GM18508 (cell line): ENCODE measurements around the gene MRTO4.
"Not testable (repeated sequence)": the region's sequence is repeated elsewhere in the genome, so short reads cannot be mapped to it uniquely, and the experiment has no call there.

ENCODE experiments used
- ATAC-seq: cut with Tn5 transposase; IDR thresholded peaks from one replicate; pipeline ENCODE4 v1.9.1; 2021; ENCODE audit warnings: moderate number of reproducible peaks; ENCODE audit not compliant: insufficient read depth, unreplicated experiment

MRTO4 gene

GRCh38 chr1:19251305-19252196, at the start of gene MRTO4, which contains the start of gene EMC1:
TSS of gene MRTO4 (plus strand) at chr1:19251805. CDS start at chr1:19251836, 31 bp downstream.
TSS of gene EMC1 (minus strand) at chr1:19251524. CDS start at chr1:19251509, 15 bp downstream.
- no peak for ATAC-seq

- ATAC-seq: no peak
Measured at GRCh38 chr1:19202396-19202795, 49.2 kb upstream of the MRTO4 start.

GRCh38 chr1:19203440-19203839, 48.2 kb upstream of the MRTO4 start:
- ATAC-seq: no peak

GRCh38 chr1:19204446-19205266, 46.9 kb upstream of the MRTO4 start:
- no peak for ATAC-seq

GRCh38 chr1:19205403-19205802, 46.2 kb upstream of the MRTO4 start:
- no peak for ATAC-seq

- no peak for ATAC-seq
Measured at GRCh38 chr1:19205845-19206244, 45.8 kb upstream of the MRTO4 start.

GRCh38 chr1:19206947-19207346, 44.7 kb upstream of the MRTO4 start:
- ATAC-seq: no peak

GRCh38 chr1:19208710-19209438, 42.7 kb upstream of the MRTO4 start:
- no peak for ATAC-seq

GRCh38 chr1:19209439-19209989, 42.1 kb upstream of the MRTO4 start:
- peak; percentile 37 for ATAC-seq

GRCh38 chr1:19209990-19210771, 41.4 kb upstream of the MRTO4 start, which contains the start of gene UBR4:
TSS of gene UBR4 (minus strand) at chr1:19210266. CDS start at chr1:19210248, 18 bp downstream.
- ATAC-seq: peak; percentile 37

GRCh38 chr1:19210772-19211549, 40.6 kb upstream of the MRTO4 start:
- ATAC-seq: no peak

GRCh38 chr1:19212167-19212566, 39.4 kb upstream of the MRTO4 start:
- ATAC-seq: no peak

GRCh38 chr1:19213580-19213979, 38.0 kb upstream of the MRTO4 start:
- ATAC-seq: no peak

- not testable (repeated sequence) for ATAC-seq
Measured at GRCh38 chr1:19216585-19216984, 35.0 kb upstream of the MRTO4 start.

GRCh38 chr1:19219451-19219850, 32.2 kb upstream of the MRTO4 start:
- no peak for ATAC-seq

GRCh38 chr1:19220080-19220846, 31.3 kb upstream of the MRTO4 start:
- ATAC-seq: no peak

- no peak for ATAC-seq
Measured at GRCh38 chr1:19220991-19221390, 30.6 kb upstream of the MRTO4 start.

GRCh38 chr1:19222573-19222972, 29.0 kb upstream of the MRTO4 start:
- ATAC-seq: no peak
